PC-3 (cell line): Measurements from ENCODE around the gene SNAPC2.

Experiments used
- CTCF ChIP-seq: fragments of 300-600 bp; sonication (generic); conservative IDR thresholded peaks from 2 replicates; pipeline ENCODE4 v1.5.1; 2017; ENCODE audit warnings: antibody characterized with exemption, low read depth, mild to moderate bottlenecking, low read length
- EZH2 ChIP-seq: fragments of 300-600 bp; sonication (generic); IDR thresholded peaks from one replicate; pipeline ENCODE4 v1.6.1; 2017; ENCODE audit warnings: antibody characterized with exemption, mild to moderate bottlenecking, low read length; ENCODE audit not compliant: unreplicated experiment

DNA sequence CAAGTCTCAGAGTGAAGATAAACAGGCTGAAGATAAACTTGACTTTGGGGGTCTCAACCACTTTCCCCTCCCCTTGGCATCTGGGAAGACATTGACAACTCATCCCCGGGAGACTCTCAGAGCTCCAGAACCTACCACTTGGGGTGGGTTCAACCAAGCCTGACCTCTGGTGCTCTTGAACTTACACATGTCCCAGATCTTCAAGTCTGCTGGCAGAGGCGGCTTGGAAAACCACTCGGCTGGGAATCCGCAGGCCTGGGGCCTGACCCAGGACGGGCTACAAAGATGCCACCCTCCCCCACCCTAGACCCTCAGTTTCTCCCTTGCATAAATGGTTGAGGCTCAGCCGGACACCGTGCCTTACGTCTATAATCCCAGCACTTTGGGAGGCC lies 31.3 kb upstream of the SNAPC2 start:
- no peak for TF ChIP-seq CTCF
- TF ChIP-seq EZH2: no peak
